Progenitor cell of endocrine pancreas (in vitro differentiated cells): Measurements from ENCODE around the gene TRMT5. TPM values are rescaled to one million over a fixed set of nuclear protein-coding genes. Genes with fewer than 3 reads are reported as not detected.

Experiments used
- DNase-seq: peaks from one replicate; pipeline ENCODE4 v3.0.0; 2021; ENCODE audit warnings: low spot score; ENCODE audit not compliant: unreplicated experiment
- H3K27ac Mint-ChIP-seq: 2 replicates; pipeline ENCODE4 v1.8.0; 2021; ENCODE audit warnings: mild to moderate bottlenecking, moderate library complexity, mixed read lengths
- H3K27me3 Mint-ChIP-seq: 2 replicates; pipeline ENCODE4 v1.8.0; 2021; ENCODE audit warnings: mixed read lengths
- H3K36me3 Mint-ChIP-seq: 2 replicates; pipeline ENCODE4 v1.8.0; 2022; ENCODE audit warnings: mixed read lengths; ENCODE audit not compliant: insufficient read depth
- H3K4me1 Mint-ChIP-seq: 2 replicates; pipeline ENCODE4 v1.8.0; 2021; ENCODE audit warnings: low read depth, mixed read lengths
- H3K4me3 Mint-ChIP-seq: 2 replicates; pipeline ENCODE4 v1.8.0; 2021; ENCODE audit warnings: low read depth, mild to moderate bottlenecking, moderate library complexity, mixed read lengths
- H3K9me3 Mint-ChIP-seq: 2 replicates; pipeline ENCODE4 v1.8.0; 2021; ENCODE audit warnings: low read depth, mixed read lengths
- CTCF ChIP-seq: fragments of 200-600 bp; sonication (generic); IDR thresholded peaks from one replicate; pipeline ENCODE4 v1.5.0; 2021; ENCODE audit warnings: antibody characterized with exemption, mild to moderate bottlenecking; ENCODE audit not compliant: unreplicated experiment
- total RNA-seq: library from RNA; stranded (reverse); gene quantifications from 2 replicates; pipeline ENCODE4 v1.2.1, GENCODE V29; 2021

TRMT5 gene
- total RNA-seq, 1 donor from 2014 or later, result 15.0 TPM

- H3K36me3 Mint-ChIP-seq, result no peaks in the 10 kb centered on the region
- peaks cover 10% of the 10 kb centered on the region for H3K4me1 Mint-ChIP-seq
- DNase-seq, result no peak
- TF ChIP-seq CTCF, result no peak
- H3K27me3 Mint-ChIP-seq, result no peaks in the 10 kb centered on the region
- no peak overlapping the region for H3K27ac Mint-ChIP-seq
- no peaks in the 10 kb centered on the region for H3K9me3 Mint-ChIP-seq
- H3K4me3 Mint-ChIP-seq, result no peak overlapping the region
Observed at GRCh38 chr14:60981633-60982455, 965 bp upstream of the TRMT5 start.

GRCh38 chr14:60977847-60978246 is 3.0 kb downstream of the TRMT5 start:
- no peak for DNase-seq
- H3K4me1 Mint-ChIP-seq, result peaks cover 10% of the 10 kb centered on the region
- H3K4me3 Mint-ChIP-seq, result no peak overlapping the region
- TF ChIP-seq CTCF, result no peak
- H3K36me3 Mint-ChIP-seq, result peaks cover 6% of the 10 kb centered on the region
- H3K27ac Mint-ChIP-seq, result no peak overlapping the region
- no peaks in the 10 kb centered on the region for H3K27me3 Mint-ChIP-seq
- H3K9me3 Mint-ChIP-seq, result no peaks in the 10 kb centered on the region

GRCh38 chr14:60975551-60975950 is 5.3 kb downstream of the TRMT5 start:
- H3K4me1 Mint-ChIP-seq, result peaks cover 14% of the 10 kb centered on the region
- no peaks in the 10 kb centered on the region for H3K27me3 Mint-ChIP-seq
- H3K36me3 Mint-ChIP-seq, result peaks cover 8% of the 10 kb centered on the region
- H3K9me3 Mint-ChIP-seq, result no peaks in the 10 kb centered on the region
- H3K4me3 Mint-ChIP-seq, result no peak overlapping the region
- no peak overlapping the region for H3K27ac Mint-ChIP-seq
- DNase-seq, result no peak
- TF ChIP-seq CTCF, result no peak

GRCh38 chr14:60974090-60974651 is 6.7 kb downstream of the TRMT5 start:
- Mint-ChIP-seq H3K36me3 (peaks cover 8% of the 10 kb centered on the region), H3K27ac (no peak overlapping the region), H3K27me3 (no peaks in the 10 kb centered on the region), H3K9me3 (no peaks in the 10 kb centered on the region), H3K4me3 (no peak overlapping the region), H3K4me1 (peaks cover 7% of the 10 kb centered on the region)
- no peak for TF ChIP-seq CTCF
- no peak for DNase-seq

- Mint-ChIP-seq H3K4me3 (no peak overlapping the region), H3K4me1 (peaks cover 4% of the 10 kb centered on the region), H3K27me3 (no peaks in the 10 kb centered on the region), H3K9me3 (no peaks in the 10 kb centered on the region), H3K36me3 (peaks cover 8% of the 10 kb centered on the region), H3K27ac (no peak overlapping the region)
- DNase-seq, result no peak
- TF ChIP-seq CTCF, result no peak
Observed at GRCh38 chr14:60973070-60973469, 7.8 kb downstream of the TRMT5 start.
